Right lobe of liver (tissue), 4 donors: Measurements from ENCODE around the gene RFX3.

Source experiments
- CTCF ChIP-seq, 4 donors: fragments of 200-600 bp in 3 of 4; fragments of 450-650 bp in 1 of 4; IDR thresholded peaks; one replicate each; pipeline versions ENCODE4 v1.5.1 to v1.8.0; 2016 to 2022; ENCODE audit warnings: antibody characterized with exemption in 4 of 4, mild to moderate bottlenecking in 2 of 4
- POLR2A ChIP-seq: fragments of 450-650 bp; IDR thresholded peaks from one replicate; pipeline ENCODE4 v1.6.1; 2017; ENCODE audit warnings: antibody characterized with exemption, mild to moderate bottlenecking
- donor health status: DM: no; HTN: no; CAD: no.
- donor health status: DM: no; HTN: no; CAD: no.
- donor health status: DM: no; HTN: yes; CAD: no.

GRCh38 chr9:3277200-3277599, 248.6 kb downstream of the RFX3 start:
- no peak for TF ChIP-seq CTCF (IDR thresholded peaks at IDR 0.05)
- TF ChIP-seq POLR2A: no peak
